ENCODE data around the gene GNA12.

- no peak for TF ChIP-seq POLR2A (IDR thresholded peaks at IDR 0.05)
- TF ChIP-seq CTCF (IDR thresholded peaks at IDR 0.05), result no peak
Measured at GRCh38 chr7:2692543-2692942, 151.6 kb downstream of the GNA12 start.

Measured in gastroesophageal sphincter (tissue), 3 donors.